ENCODE measurements around the gene PCLO.
"Not testable (repeated sequence)": the region's sequence is repeated elsewhere in the genome, so short reads cannot be mapped to it uniquely, and the experiment has no call there.

Gene PCLO

GRCh38 chr7:82964150-82964882, 198.4 kb downstream of the PCLO start:
- no peak for DNase-seq (ENCODE audit: low read depth, low spot score)

GRCh38 chr7:82961240-82961639, 201.4 kb downstream of the PCLO start:
- DNase-seq (ENCODE audit: low read depth, low spot score): no peak

GRCh38 chr7:82959528-82959927, 203.2 kb downstream of the PCLO start:
- no peak for DNase-seq (ENCODE audit: low read depth, low spot score)

GRCh38 chr7:82957521-82957920, 205.2 kb downstream of the PCLO start:
- no peak for DNase-seq (ENCODE audit: low read depth, low spot score)

GRCh38 chr7:82953324-82954027, 209.2 kb downstream of the PCLO start:
- no peak for DNase-seq (ENCODE audit: low read depth, low spot score)

- DNase-seq (ENCODE audit: low read depth, low spot score): no peak
Observed at GRCh38 chr7:82950436-82950835, 212.2 kb downstream of the PCLO start.

GRCh38 chr7:82945480-82945879, 217.2 kb downstream of the PCLO start:
- DNase-seq (ENCODE audit: low read depth, low spot score): no peak

GRCh38 chr7:82945056-82945455, 217.6 kb downstream of the PCLO start:
- DNase-seq (ENCODE audit: low read depth, low spot score): no peak

GRCh38 chr7:82932516-82932915, 230.2 kb downstream of the PCLO start:
- DNase-seq (ENCODE audit: low read depth, low spot score): no peak

- no peak for DNase-seq (ENCODE audit: low read depth, low spot score)
Observed at GRCh38 chr7:82926477-82926876, 236.2 kb downstream of the PCLO start.

- no peak for DNase-seq (ENCODE audit: low read depth, low spot score)
Observed at GRCh38 chr7:82925331-82925730, 237.4 kb downstream of the PCLO start.

GRCh38 chr7:82906502-82906901, 256.2 kb downstream of the PCLO start:
- DNase-seq (ENCODE audit: low read depth, low spot score): no peak

- no peak for DNase-seq (ENCODE audit: low read depth, low spot score)
Observed at GRCh38 chr7:82904871-82905270, 257.8 kb downstream of the PCLO start.

GRCh38 chr7:82901098-82901497, 261.6 kb downstream of the PCLO start:
- not testable (repeated sequence) for DNase-seq (ENCODE audit: low read depth, low spot score)

GRCh38 chr7:82897500-82897899, 265.2 kb downstream of the PCLO start:
- DNase-seq (ENCODE audit: low read depth, low spot score): no peak

GRCh38 chr7:82894341-82894740, 268.3 kb downstream of the PCLO start:
- DNase-seq (ENCODE audit: low read depth, low spot score): not testable (repeated sequence)

GRCh38 chr7:82886324-82886723, 276.4 kb downstream of the PCLO start:
- DNase-seq (ENCODE audit: low read depth, low spot score): no peak

GRCh38 chr7:82865856-82866255, 296.8 kb downstream of the PCLO start:
- DNase-seq (ENCODE audit: low read depth, low spot score): no peak

GRCh38 chr7:82859106-82859850, 303.4 kb downstream of the PCLO start:
- no peak for DNase-seq (ENCODE audit: low read depth, low spot score)

GRCh38 chr7:82851121-82851520, 311.6 kb downstream of the PCLO start:
- no peak for DNase-seq (ENCODE audit: low read depth, low spot score)

- no peak for DNase-seq (ENCODE audit: low read depth, low spot score)
Observed at GRCh38 chr7:82841828-82842227, 320.9 kb downstream of the PCLO start.

GRCh38 chr7:82840061-82840460, 322.6 kb downstream of the PCLO start:
- DNase-seq (ENCODE audit: low read depth, low spot score): no peak

- DNase-seq (ENCODE audit: low read depth, low spot score): no peak
Observed at GRCh38 chr7:82839555-82839954, 323.1 kb downstream of the PCLO start.

All from activated CD4-positive, CD25-positive, alpha-beta regulatory T cell treated with anti-CD3 and anti-CD28 coated beads, Interleukin-2, amount 50 U/mL, for 16 hours (primary cell).